ENCODE measurements around the gene NOP9.
"Not testable (repeated sequence)": the region's sequence is repeated elsewhere in the genome, so short reads cannot be mapped to it uniquely, and the experiment has no call there.

The NOP9 gene

DNA sequence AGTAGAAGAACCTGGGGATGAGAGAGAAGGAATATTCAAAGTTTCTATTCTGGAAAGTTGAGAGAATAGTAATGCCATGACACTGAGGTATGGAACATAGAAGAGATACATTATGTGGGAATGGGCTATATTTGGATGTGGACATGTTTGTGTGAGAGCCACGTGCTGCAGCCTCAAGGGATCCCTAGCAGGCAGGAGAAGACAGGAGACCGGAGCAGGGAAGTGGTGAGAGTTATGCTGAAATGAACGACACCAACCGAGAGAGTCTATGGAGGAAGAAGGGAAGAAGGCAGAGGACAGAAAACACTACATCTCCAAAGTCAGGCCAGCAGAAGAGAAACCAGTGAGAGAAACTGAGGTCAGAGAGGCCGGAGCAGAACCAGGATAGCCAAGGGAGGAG is 50.1 kb downstream of the NOP9 start:
- DNase-seq (ENCODE audit: low spot score) = no peak
- no peak for FAIRE-seq

DNA sequence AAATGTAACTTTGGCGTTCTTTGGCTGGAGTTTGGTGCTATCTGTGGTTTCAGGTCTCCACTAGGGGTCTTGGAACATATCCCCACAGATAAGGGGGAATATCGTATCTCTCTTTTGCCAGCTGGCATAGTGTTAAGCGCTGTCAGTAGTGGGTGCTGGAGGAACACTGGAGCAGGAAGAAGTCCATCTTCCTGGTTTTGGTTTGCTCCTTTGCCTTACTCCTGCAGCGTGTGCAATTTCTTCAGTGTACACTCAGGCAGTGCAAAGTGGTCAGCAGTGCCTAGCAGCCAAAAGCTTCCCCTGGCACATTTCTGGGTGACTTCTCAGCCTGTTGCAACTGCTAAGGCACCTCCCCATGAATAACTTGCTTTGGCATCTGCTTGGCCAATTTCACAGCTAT is 51.9 kb downstream of the NOP9 start:
- DNase-seq (ENCODE audit: low spot score) = no peak
- FAIRE-seq = no peak

DNA sequence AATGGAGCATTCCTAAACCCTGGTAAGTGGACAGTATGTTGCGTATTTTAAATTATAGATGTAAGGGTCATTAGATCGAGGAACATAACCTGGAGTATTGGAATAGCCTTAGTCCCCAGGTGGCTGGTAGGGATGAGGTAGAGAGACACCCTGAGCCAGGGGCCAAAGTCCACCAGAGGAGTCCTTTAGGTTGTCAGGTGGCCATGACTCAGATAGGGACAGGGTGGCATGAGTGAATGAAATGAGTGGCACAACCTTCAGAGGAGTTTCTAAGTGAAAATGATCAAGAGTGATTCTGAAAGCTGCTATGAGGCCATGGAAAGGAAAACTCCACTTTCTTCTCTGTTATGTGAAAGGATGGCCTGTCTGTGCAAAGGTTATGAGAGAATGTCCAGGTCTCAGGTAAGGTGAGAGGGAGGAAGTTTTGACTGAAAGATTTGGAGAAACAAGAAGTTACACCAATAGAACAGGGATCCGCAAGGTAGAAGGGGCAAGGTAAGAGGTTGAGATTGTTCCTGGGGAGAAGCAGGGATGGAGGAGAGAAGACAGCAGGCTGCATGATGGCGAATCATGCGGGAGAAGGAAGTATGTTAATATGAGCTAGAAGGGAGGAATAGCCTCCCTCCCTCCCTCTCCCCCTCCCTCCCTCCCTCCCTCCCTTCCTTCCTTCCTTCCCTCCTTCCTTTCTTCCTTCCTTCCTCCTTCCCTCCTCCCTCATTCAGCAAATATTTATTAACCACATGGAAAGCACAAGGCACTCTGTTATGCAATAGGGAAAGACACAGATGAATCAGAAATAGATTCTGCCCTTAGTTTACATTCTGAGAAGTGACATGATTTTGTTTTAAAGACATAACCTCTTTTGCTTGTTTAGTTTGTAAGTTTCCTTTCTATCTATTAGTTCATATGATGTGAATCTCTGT is 54.2 kb downstream of the NOP9 start:
- DNase-seq (ENCODE audit: low spot score) (no peak), FAIRE-seq (no peak)

DNA sequence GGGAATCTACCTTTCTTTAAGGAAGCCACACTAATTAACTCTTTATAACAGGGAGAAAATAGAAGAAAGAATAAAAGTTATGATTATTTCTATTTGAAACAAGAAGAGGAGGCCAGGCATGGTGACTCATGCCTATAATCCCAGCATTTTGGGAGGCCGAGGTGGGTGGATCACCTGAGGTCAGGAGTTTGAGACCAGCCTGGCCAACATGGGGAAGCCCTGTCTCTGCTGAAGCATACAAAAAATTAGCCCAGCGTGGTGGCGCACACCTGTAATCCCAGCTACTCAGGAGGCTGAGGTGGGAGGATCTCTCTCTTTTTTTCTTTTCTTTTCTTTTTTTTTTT is 54.8 kb downstream of the NOP9 start:
- FAIRE-seq; DNase-seq (ENCODE audit: low spot score): not testable (repeated sequence)

DNA sequence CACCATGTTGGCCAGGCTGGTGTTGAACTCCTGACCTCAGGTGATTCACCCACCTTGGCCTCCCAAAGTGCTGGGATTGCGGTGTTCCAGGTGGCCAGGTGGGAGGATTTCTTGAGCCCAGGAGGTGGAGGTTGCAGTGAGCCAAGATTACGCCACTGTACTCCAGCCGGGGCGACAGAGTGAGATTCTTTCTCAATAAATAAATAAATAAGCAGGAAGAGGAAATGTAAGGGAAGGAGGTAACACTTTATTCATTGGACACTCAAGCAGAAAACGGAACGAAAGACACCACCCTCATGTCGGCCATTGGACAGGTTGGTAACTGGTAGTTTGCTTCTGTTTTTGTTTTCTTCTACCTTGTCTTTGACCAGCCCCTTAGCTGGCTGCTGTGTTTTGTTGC is 55.4 kb downstream of the NOP9 start:
- FAIRE-seq (no peak), DNase-seq (ENCODE audit: low spot score) (no peak)

DNA sequence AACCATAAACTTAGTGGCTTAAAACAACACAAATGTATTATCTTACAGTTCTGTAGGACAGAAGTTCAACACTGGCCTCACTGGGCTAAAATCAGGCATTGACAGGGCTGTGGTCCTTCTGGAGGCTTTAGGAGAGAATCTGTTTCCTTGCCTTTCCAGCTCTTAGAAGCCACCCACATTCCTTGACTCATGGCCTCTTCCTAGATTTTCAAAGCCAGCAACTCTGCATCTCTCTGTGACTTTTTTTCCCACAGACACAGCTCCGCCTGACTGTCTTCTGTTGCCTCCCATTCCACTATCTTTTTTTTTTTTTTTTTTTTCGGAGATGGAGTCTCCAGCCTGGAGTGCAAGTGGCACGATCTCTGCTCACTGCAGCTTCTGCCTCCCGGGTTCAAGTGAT is 56.6 kb downstream of the NOP9 start:
- FAIRE-seq (no peak), DNase-seq (ENCODE audit: low spot score) (no peak)
